Measurements from ENCODE around the gene CUEDC1. TPM values are rescaled to one million over a fixed set of nuclear protein-coding genes. Genes with fewer than 3 reads are reported as not detected.
A peak's percentile ranks its signal among the peaks of the same experiment; 100 is the strongest.

The CUEDC1 gene
- polyA plus RNA-seq, 2 of the 4 experiments (the other 2 are of a cell fraction): 44.3 to 90.6 TPM

DNA sequence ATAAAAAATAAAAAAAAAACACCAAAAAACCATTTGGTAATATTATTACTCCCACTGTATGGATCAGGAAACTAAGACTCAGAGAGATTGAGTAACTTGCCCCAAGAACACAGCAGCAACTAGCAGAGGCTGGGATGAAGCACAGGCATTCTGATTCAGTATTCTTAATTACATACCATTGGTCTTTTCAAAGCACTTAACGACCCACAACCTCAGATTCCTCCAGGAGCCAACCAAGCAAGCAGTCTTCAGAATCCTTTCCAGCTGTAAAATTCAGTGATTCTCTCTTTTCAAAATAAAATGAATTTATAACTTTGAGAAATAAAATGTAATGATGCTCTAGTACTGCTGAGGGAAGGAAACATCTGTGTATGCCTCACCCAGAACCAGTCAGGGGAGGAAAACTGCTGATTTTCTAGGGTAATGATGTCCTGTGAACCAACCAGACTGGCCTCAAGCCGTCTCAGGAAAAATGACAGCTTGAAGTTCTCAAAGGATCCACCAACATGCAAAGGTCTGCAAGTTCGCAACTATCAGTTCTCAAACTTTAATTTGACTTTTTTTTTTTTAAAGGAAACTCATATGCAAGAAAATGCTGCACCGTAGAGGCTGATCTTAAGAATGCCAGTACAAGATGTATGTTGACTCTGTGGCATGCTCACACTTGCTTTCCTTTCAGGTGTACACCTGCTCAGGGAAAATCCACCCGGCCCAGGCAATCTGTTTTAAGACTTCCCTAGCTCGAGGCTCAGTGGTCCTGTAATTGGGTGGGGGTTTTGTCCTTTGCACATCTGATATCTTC lies 9.0 kb downstream of the CUEDC1 start:
- Histone ChIP-seq H3K4me3 (peak overlapping the region; percentile 34), H3K4me1 (peaks cover 91% of the 10 kb centered on the region), H3K4me2 (peak overlapping the region; percentile 96), H3K9me3 (no peaks in the 10 kb centered on the region), H3K27ac (peak overlapping the region; percentile 93 to 100)
- ChIA-PET POLR2A (interaction anchor here (0.6 to 2.2 kb wide), 8 partner anchors 8 to 85 kb away, joined by 3 to 12 read pairs (median 5); no protein-coding TSS in a partner anchor), CTCF (interaction anchor here (0.6 to 26.8 kb wide), 19 partner anchors 4 to 832 kb away, joined by 3 to 386 read pairs (median 5); partner anchors contain the start of genes CUEDC1 and VEZF1)
- ATAC-seq (no peak), DNase-seq (ENCODE audit: low read depth in 1 of 2, low spot score in 1 of 2) (no peak), FAIRE-seq (no peak)
- TF ChIP-seq FOSL2 (IDR thresholded peaks at IDR 0.05): no peak
- no peak for TF ChIP-seq FOSL2 (CRISPR knock-in tag; IDR thresholded peaks at IDR 0.05)
- no peak for TF ChIP-seq TFCP2L1 (CRISPR knock-in tag; IDR thresholded peaks at IDR 0.05)
- no peak for TF ChIP-seq ZFP36 (IDR thresholded peaks at IDR 0.05; ENCODE audit: borderline replicate concordance, partially characterized antibody)
- TF ChIP-seq MAFK (IDR thresholded peaks at IDR 0.05; ENCODE audit: partially characterized antibody): no peak
- TF ChIP-seq HDAC2 (IDR thresholded peaks at IDR 0.05): 0 out of 2 replicates have a peak, but pooled peaks have one; percentile 19
- TF ChIP-seq RAD21 (conservative IDR thresholded peaks at IDR 0.05 in 1 of 2, IDR thresholded peaks at IDR 0.05 in 1 of 2): 0 out of 5 replicates have a peak, but pooled peaks have one; percentile 1 to 26
- TF ChIP-seq POLR2AphosphoS2 (conservative IDR thresholded peaks at IDR 0.05; ENCODE audit: low read length): no peak
- no peak for TF ChIP-seq ZSCAN20 (CRISPR knock-in tag; IDR thresholded peaks at IDR 0.05)
- 24% methylated on average over 6 of the region's 6 CpGs for WGBS (ENCODE audit: missing lambda C conversion rate)

DNA sequence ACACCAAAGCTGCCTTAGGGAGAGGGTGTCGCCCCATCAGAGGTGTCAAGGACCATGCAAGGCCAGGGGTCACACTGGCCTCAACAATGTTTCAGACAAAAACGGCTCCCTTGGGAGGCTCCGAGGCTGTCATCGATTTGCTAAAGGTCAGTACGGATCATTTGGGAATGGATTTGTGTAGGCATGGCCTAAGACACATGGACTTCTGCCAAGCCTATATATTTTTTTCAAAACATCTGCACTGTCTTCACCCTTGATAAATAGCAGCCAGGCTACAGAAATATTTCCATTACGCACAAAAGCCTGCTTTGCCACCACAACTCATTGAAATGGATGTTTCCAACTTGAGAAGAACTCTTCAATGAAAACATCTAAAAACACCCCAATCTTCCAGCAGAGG lies 10.3 kb downstream of the CUEDC1 start:
- CTCF ChIA-PET: interaction anchor here (0.6 to 26.8 kb wide), 11 partner anchors 5 to 86 kb away, joined by 3 to 386 read pairs (median 155); partner anchors contain the start of genes CUEDC1 and VEZF1
- FAIRE-seq: no peak
- TF ChIP-seq MYC (IDR thresholded peaks at IDR 0.05; ENCODE audit: borderline replicate concordance, low read length) (no peak), RNF2 (IDR thresholded peaks at IDR 0.05; ENCODE audit: borderline replicate concordance, low read depth) (no peak), CEBPB (IDR thresholded peaks at IDR 0.05) (no peak), RARB (CRISPR knock-in tag; IDR thresholded peaks at IDR 0.05) (no peak), EHMT2 (IDR thresholded peaks at IDR 0.05; ENCODE audit: low read depth) (no peak), NFE2L2 (conservative IDR thresholded peaks at IDR 0.05; ENCODE audit: low read length) (no peak), ELK1 (IDR thresholded peaks at IDR 0.05; ENCODE audit: low read depth, low read length) (no peak), CHD4 (IDR thresholded peaks at IDR 0.05; ENCODE audit: borderline replicate concordance) (no peak), HOXB5 (CRISPR knock-in tag; IDR thresholded peaks at IDR 0.05) (no peak), HOXA7 (CRISPR knock-in tag; IDR thresholded peaks at IDR 0.05) (no peak), RAD21 (conservative IDR thresholded peaks at IDR 0.05 in 1 of 2, IDR thresholded peaks at IDR 0.05 in 1 of 2) (no peak), HOXB13 (CRISPR knock-in tag; IDR thresholded peaks at IDR 0.05; ENCODE audit: low read depth) (no peak)
- TF ChIP-seq, protein P1, sequence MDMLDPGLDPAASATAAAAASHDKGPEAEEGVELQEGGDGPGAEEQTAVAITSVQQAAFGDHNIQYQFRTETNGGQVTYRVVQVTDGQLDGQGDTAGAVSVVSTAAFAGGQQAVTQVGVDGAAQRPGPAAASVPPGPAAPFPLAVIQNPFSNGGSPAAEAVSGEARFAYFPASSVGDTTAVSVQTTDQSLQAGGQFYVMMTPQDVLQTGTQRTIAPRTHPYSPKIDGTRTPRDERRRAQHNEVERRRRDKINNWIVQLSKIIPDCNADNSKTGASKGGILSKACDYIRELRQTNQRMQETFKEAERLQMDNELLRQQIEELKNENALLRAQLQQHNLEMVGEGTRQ (IDR thresholded peaks at IDR 0.05): no peak
- TF ChIP-seq, protein P2, sequence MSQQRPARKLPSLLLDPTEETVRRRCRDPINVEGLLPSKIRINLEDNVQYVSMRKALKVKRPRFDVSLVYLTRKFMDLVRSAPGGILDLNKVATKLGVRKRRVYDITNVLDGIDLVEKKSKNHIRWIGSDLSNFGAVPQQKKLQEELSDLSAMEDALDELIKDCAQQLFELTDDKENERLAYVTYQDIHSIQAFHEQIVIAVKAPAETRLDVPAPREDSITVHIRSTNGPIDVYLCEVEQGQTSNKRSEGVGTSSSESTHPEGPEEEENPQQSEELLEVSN (IDR thresholded peaks at IDR 0.05; ENCODE audit: borderline replicate concordance, low read depth): no peak
- TF ChIP-seq, protein P3, sequence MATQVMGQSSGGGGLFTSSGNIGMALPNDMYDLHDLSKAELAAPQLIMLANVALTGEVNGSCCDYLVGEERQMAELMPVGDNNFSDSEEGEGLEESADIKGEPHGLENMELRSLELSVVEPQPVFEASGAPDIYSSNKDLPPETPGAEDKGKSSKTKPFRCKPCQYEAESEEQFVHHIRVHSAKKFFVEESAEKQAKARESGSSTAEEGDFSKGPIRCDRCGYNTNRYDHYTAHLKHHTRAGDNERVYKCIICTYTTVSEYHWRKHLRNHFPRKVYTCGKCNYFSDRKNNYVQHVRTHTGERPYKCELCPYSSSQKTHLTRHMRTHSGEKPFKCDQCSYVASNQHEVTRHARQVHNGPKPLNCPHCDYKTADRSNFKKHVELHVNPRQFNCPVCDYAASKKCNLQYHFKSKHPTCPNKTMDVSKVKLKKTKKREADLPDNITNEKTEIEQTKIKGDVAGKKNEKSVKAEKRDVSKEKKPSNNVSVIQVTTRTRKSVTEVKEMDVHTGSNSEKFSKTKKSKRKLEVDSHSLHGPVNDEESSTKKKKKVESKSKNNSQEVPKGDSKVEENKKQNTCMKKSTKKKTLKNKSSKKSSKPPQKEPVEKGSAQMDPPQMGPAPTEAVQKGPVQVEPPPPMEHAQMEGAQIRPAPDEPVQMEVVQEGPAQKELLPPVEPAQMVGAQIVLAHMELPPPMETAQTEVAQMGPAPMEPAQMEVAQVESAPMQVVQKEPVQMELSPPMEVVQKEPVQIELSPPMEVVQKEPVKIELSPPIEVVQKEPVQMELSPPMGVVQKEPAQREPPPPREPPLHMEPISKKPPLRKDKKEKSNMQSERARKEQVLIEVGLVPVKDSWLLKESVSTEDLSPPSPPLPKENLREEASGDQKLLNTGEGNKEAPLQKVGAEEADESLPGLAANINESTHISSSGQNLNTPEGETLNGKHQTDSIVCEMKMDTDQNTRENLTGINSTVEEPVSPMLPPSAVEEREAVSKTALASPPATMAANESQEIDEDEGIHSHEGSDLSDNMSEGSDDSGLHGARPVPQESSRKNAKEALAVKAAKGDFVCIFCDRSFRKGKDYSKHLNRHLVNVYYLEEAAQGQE (IDR thresholded peaks at IDR 0.05): no peak
- TF ChIP-seq, protein P4, sequence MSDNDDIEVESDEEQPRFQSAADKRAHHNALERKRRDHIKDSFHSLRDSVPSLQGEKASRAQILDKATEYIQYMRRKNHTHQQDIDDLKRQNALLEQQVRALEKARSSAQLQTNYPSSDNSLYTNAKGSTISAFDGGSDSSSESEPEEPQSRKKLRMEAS (IDR thresholded peaks at IDR 0.05): no peak
- TF ChIP-seq, protein P5, sequence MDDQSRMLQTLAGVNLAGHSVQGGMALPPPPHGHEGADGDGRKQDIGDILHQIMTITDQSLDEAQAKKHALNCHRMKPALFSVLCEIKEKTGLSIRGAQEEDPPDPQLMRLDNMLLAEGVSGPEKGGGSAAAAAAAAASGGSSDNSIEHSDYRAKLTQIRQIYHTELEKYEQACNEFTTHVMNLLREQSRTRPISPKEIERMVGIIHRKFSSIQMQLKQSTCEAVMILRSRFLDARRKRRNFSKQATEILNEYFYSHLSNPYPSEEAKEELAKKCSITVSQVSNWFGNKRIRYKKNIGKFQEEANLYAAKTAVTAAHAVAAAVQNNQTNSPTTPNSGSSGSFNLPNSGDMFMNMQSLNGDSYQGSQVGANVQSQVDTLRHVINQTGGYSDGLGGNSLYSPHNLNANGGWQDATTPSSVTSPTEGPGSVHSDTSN (IDR thresholded peaks at IDR 0.05): no peak
- TF ChIP-seq, protein P6, sequence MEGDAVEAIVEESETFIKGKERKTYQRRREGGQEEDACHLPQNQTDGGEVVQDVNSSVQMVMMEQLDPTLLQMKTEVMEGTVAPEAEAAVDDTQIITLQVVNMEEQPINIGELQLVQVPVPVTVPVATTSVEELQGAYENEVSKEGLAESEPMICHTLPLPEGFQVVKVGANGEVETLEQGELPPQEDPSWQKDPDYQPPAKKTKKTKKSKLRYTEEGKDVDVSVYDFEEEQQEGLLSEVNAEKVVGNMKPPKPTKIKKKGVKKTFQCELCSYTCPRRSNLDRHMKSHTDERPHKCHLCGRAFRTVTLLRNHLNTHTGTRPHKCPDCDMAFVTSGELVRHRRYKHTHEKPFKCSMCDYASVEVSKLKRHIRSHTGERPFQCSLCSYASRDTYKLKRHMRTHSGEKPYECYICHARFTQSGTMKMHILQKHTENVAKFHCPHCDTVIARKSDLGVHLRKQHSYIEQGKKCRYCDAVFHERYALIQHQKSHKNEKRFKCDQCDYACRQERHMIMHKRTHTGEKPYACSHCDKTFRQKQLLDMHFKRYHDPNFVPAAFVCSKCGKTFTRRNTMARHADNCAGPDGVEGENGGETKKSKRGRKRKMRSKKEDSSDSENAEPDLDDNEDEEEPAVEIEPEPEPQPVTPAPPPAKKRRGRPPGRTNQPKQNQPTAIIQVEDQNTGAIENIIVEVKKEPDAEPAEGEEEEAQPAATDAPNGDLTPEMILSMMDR (IDR thresholded peaks at IDR 0.05): no peak

More for the DNA sequence above, 10.3 kb downstream of the CUEDC1 start:
- POLR2A ChIA-PET: interaction anchor here (2.5 kb wide), 1 partner anchor 10 kb away, joined by 10 read pairs; no protein-coding TSS in a partner anchor
- Histone ChIP-seq H3K4me2 (peak overlapping the region; percentile 96; the same call in 1 of the 3 replicates), H3K4me3 (no peak overlapping the region), H3K4me1 (peaks cover 91% of the 10 kb centered on the region), H3K27ac (peak overlapping the region; percentile 93 to 100; a peak in 5 of 6 replicates), H3K9me3 (no peaks in the 10 kb centered on the region)
- no peak for DNase-seq (ENCODE audit: low read depth in 1 of 2, low spot score in 1 of 2)
- ATAC-seq: no peak
- WGBS (ENCODE audit: missing lambda C conversion rate): 64% methylated on average over 6 of the region's 6 CpGs
